ENCODE measurements around the gene CHPF. TPM values are rescaled to one million over a fixed set of nuclear protein-coding genes. Genes with fewer than 3 reads are reported as not detected.

The CHPF gene
- total RNA-seq, 6 donors from 2014 or later: 41.9 to 125 (median 60.2) TPM

- TF ChIP-seq POLR2AphosphoS5 (IDR thresholded peaks at IDR 0.05) (no peak), POLR2A (IDR thresholded peaks at IDR 0.05) (no peak), EP300 (IDR thresholded peaks at IDR 0.05) (no peak), CTCF (IDR thresholded peaks at IDR 0.05) (no peak)
These were observed 27.3 kb upstream of the CHPF start for GRCh38 chr2:219570924-219571310.

GRCh38 chr2:219570194-219570923 lies 26.8 kb upstream of the CHPF start:
- H3K27ac ChIP-seq: peak overlapping the region; percentile 72 to 86 (median 82)
- peaks cover 0 to 4% (median 0%) of the 10 kb centered on the region in 4 donors for H3K36me3 ChIP-seq
- WGBS, 2 donors: 21 to 44% methylated on average over 28 of the region's 95 CpGs
- DNase-seq (peak in 1 of 2 donors; percentile 89), ATAC-seq (ENCODE audit: low FRiP score in 2 of 2) (peak in 1 of 2 donors; percentile 62)
- H3K4me1 ChIP-seq: peaks cover 0 to 24% (median 12%) of the 10 kb centered on the region in 4 donors
- TF ChIP-seq POLR2AphosphoS5 (IDR thresholded peaks at IDR 0.05): peak in 1 of 2 donors; percentile 45
- TF ChIP-seq POLR2A (IDR thresholded peaks at IDR 0.05): peak in 1 of 4 donors; percentile 46
- TF ChIP-seq CTCF (IDR thresholded peaks at IDR 0.05): peak in 1 of 6 experiments; percentile 9
- no peak for TF ChIP-seq EP300 (IDR thresholded peaks at IDR 0.05)
- peak overlapping the region; percentile 67 to 83 (median 81) for H3K4me3 ChIP-seq
- peaks cover 0 to 4% (median 0%) of the 10 kb centered on the region in 4 donors for H3K27me3 ChIP-seq
- H3K9me3 ChIP-seq: no peaks in the 10 kb centered on the region

More at GRCh38 chr2:219570924-219571310, 27.3 kb upstream of the CHPF start:
- WGBS, 2 donors: 2% methylated on average over 18 of the region's 55 CpGs; no CpG with 5 or more reads in 1 of the 2 donors
- Histone ChIP-seq H3K36me3 (peaks cover 0 to 4% (median 0%) of the 10 kb centered on the region in 4 donors), H3K27ac (peak overlapping the region; percentile 72 to 86 (median 82)), H3K4me1 (peaks cover 0 to 24% (median 12%) of the 10 kb centered on the region in 4 donors), H3K27me3 (peaks cover 0 to 4% (median 0%) of the 10 kb centered on the region in 4 donors), H3K4me3 (peak overlapping the region; percentile 67 to 83 (median 81)), H3K9me3 (no peaks in the 10 kb centered on the region)
- DNase-seq: peak in 1 of 2 donors; percentile 86
- ATAC-seq (ENCODE audit: low FRiP score in 2 of 2): peak in 1 of 2 donors; percentile 53

DNA sequence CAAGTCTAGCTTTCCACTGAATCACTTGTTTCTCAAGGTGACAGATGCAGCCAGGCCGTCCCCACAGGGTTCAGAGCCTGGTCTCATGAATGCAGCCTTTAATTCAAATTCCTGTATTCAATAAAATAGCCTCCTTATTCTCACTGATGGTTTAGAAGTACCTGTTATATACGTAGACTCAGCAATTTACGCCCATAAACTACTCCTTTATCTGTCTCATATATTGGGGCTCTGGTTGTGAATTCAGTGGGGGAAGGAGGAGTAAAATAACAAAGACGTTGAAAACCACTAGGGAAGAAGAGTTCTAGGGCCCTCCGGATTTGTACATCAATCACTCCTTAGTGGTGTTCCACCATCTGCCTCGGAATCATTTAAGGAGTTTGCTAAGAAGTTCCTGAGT lies 26.0 kb upstream of the CHPF start:
- H3K4me1 ChIP-seq: peaks cover 0 to 24% (median 12%) of the 10 kb centered on the region in 4 donors
- no peak overlapping the region for H3K27ac ChIP-seq

DNA sequence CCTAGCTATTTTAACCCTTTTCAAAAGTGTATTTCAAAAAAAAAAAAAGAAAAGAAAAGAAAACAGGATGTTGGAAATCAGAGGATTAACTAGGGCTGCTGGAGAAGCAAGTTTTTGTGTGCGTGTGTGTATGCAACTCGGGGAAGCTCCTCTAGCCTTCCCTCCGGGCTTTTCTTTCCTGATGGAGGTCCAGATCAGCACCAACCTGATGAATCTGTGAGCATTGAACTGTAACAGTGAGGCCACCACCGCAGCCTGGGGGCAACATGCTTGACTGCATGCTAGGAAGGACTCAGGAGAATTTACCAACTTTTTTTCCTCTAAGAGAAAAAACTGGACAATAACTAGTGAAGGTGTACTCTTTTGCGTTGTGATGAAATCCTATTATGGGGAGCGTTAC lies 25.4 kb upstream of the CHPF start:
- DNase-seq (no peak), ATAC-seq (ENCODE audit: low FRiP score in 2 of 2) (no peak)
- peaks cover 0 to 24% (median 12%) of the 10 kb centered on the region in 4 donors for H3K4me1 ChIP-seq
- H3K4me3 ChIP-seq: no peak overlapping the region
- 88 to 95% methylated on average over 6 of the region's 6 CpGs for WGBS, 2 donors
- no peak for TF ChIP-seq POLR2A (IDR thresholded peaks at IDR 0.05)
- no peak for TF ChIP-seq POLR2AphosphoS5 (IDR thresholded peaks at IDR 0.05)
- no peak for TF ChIP-seq CTCF (IDR thresholded peaks at IDR 0.05)
- TF ChIP-seq EP300 (IDR thresholded peaks at IDR 0.05): no peak
- H3K27ac ChIP-seq: no peak overlapping the region
- H3K36me3 ChIP-seq: peaks cover 0 to 4% (median 0%) of the 10 kb centered on the region in 4 donors
- no peaks in the 10 kb centered on the region for H3K9me3 ChIP-seq
- peaks cover 0 to 4% (median 0%) of the 10 kb centered on the region in 4 donors for H3K27me3 ChIP-seq

More for the DNA sequence above, 26.0 kb upstream of the CHPF start:
- H3K9me3 ChIP-seq: no peaks in the 10 kb centered on the region
- 89 to 94% methylated on average over 6 of the region's 6 CpGs for WGBS, 2 donors
- H3K4me3 ChIP-seq: peak overlapping the region in 1 of 4 donors; percentile 82
- TF ChIP-seq CTCF (IDR thresholded peaks at IDR 0.05): no peak
- TF ChIP-seq POLR2A (IDR thresholded peaks at IDR 0.05): no peak
- no peak for TF ChIP-seq POLR2AphosphoS5 (IDR thresholded peaks at IDR 0.05)
- TF ChIP-seq EP300 (IDR thresholded peaks at IDR 0.05): no peak
- H3K27me3 ChIP-seq: peaks cover 0 to 4% (median 0%) of the 10 kb centered on the region in 4 donors
- peaks cover 0 to 4% (median 0%) of the 10 kb centered on the region in 4 donors for H3K36me3 ChIP-seq
- no peak for DNase-seq
- ATAC-seq (ENCODE audit: low FRiP score in 2 of 2): no peak

All from upper lobe of left lung (tissue), 6 donors.